ENCODE measurements around the gene TIMP2.

Gene TIMP2

DNA sequence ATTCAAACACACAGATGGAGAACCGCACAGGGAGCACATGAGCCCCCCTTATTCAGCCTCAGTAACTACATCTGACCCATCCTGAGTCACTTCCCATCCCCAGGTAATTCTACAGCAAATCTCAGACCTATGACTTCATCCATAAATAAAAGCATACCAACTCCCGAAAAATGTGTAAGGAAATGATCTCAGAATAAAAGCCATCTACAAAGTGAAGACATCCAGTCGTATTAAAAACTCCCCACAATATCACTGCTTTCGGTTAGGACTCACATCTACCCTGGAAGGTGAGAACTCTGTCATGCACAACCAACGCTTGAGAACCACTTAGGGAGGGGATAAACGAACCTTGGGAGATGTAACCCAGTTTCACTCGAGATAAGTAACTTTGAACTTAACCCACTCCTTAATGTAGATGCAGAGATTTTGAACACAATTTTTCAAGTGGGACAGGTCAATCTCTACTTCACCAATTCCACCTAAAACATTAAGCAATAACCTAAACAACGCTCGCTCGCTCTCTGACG, 85.9 kb downstream of the TIMP2 start:
- TF ChIP-seq, protein P1, sequence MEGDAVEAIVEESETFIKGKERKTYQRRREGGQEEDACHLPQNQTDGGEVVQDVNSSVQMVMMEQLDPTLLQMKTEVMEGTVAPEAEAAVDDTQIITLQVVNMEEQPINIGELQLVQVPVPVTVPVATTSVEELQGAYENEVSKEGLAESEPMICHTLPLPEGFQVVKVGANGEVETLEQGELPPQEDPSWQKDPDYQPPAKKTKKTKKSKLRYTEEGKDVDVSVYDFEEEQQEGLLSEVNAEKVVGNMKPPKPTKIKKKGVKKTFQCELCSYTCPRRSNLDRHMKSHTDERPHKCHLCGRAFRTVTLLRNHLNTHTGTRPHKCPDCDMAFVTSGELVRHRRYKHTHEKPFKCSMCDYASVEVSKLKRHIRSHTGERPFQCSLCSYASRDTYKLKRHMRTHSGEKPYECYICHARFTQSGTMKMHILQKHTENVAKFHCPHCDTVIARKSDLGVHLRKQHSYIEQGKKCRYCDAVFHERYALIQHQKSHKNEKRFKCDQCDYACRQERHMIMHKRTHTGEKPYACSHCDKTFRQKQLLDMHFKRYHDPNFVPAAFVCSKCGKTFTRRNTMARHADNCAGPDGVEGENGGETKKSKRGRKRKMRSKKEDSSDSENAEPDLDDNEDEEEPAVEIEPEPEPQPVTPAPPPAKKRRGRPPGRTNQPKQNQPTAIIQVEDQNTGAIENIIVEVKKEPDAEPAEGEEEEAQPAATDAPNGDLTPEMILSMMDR (IDR thresholded peaks at IDR 0.05; ENCODE audit: extremely low read depth, insufficient read depth, missing control alignments), result no peak
- peak; percentile 49 for DNase-seq (ENCODE audit: low spot score)
- in situ Hi-C loops (cut with MboI; ENCODE audit: low pct_unique_long_range_greater_than_20kb, low sequenced_read_pairs, unreplicated experiment), result loop anchor here (25.0 kb wide), 1 partner anchor 327 kb away; no protein-coding TSS in a partner anchor

DNA sequence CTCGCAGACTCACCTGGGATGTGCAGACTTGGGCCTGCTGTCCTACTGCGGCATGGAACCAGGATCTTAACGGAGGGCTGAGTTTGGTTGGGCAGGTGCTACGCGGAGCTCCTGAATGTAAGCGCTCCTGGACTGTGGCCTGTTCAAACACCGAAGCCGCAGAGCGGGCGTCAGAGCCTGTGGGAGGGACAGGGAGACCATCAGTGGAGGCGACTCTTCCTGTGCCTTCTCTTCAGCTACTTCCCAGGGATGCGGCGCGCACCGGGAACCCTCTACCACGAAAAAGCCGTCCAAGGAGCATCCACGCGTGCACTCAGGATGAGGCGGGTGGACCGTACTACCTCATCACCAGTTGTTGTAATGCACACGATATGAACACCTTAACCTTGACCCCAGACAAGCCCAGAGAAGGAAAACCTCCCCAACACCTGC, 86.6 kb downstream of the TIMP2 start:
- in situ Hi-C loops (cut with MboI; ENCODE audit: low pct_unique_long_range_greater_than_20kb, low sequenced_read_pairs, unreplicated experiment), result loop anchor here (25.0 kb wide), 1 partner anchor 326 kb away; no protein-coding TSS in a partner anchor

DNA sequence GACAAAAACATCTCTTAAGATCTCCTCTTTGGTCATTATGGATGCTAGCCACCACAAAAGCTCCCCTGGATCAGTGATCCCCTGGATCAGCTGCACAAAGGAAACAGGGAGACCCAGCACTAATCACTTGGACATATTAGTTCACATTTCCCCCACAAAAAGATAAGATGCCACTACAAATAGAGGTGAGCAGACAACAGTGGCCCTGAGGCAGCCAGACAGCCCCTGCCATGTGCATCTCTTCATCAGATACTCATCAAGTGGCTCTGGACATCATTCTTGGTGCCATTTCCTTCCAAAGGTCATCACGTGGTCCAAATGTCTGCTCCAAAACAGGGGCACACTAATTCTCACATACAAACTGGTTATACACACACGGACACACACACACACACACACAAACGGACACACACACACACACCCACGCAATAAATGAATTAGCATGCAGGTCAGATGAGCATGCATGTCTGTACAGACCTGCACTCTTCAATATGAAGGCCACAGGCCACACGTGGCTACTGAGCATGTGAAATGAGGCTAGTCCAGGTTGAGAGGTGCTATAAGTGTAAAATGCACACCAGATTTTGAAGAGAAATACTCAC, 88.7 kb downstream of the TIMP2 start:
- in situ Hi-C loops (cut with MboI; ENCODE audit: low pct_unique_long_range_greater_than_20kb, low sequenced_read_pairs, unreplicated experiment), result loop anchor here (25.0 kb wide), 1 partner anchor 324 kb away; no protein-coding TSS in a partner anchor
- DNase-seq (ENCODE audit: low spot score), result no peak
- TF ChIP-seq, protein P1 (IDR thresholded peaks at IDR 0.05; ENCODE audit: extremely low read depth, insufficient read depth, missing control alignments), result no peak

More for the DNA sequence above, 86.6 kb downstream of the TIMP2 start:
- TF ChIP-seq, protein P1 (IDR thresholded peaks at IDR 0.05; ENCODE audit: extremely low read depth, insufficient read depth, missing control alignments), result no peak
- no peak for DNase-seq (ENCODE audit: low spot score)

DNA sequence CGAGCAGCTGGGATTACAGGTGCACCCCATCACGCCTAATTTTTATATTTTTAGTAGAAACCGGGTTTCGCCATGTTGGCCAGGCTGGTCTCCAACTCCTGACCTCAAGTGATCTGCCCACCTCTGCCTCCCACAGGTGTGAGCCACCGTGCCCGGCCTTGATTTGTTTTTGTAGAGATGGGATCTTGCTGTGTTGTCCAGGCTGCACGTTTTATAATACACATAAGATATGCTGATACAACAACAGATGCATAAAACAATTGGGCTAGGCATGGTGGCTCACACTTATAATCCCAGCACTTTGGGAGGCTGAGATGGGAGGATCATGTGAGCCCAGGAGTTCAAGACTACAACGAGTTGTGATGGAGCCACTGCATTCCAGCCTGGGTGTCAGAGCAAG, 90.6 kb downstream of the TIMP2 start:
- TF ChIP-seq, protein P1 (IDR thresholded peaks at IDR 0.05; ENCODE audit: extremely low read depth, insufficient read depth, missing control alignments), result no peak
- no peak for DNase-seq (ENCODE audit: low spot score)
- in situ Hi-C loops (cut with MboI; ENCODE audit: low pct_unique_long_range_greater_than_20kb, low sequenced_read_pairs, unreplicated experiment), result loop anchor here (25.0 kb wide), 1 partner anchor 322 kb away; no protein-coding TSS in a partner anchor

DNA sequence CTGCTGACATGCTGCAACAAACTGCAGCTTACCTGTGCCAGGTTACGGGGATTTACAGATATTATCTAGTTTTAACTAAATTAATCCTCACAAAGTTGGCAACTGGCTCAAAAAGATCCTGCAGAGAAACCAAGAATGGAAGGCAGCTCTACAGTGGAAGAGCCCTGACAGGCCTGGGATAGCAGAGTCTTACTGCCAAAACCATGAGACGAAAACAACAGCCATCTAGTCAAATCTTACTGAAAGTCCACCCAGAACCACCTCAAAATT, 92.7 kb downstream of the TIMP2 start:
- in situ Hi-C loops (cut with MboI; ENCODE audit: low pct_unique_long_range_greater_than_20kb, low sequenced_read_pairs, unreplicated experiment), result loop anchor here (25.0 kb wide), 1 partner anchor 320 kb away; no protein-coding TSS in a partner anchor
- DNase-seq (ENCODE audit: low spot score), result no peak
- TF ChIP-seq, protein P1 (IDR thresholded peaks at IDR 0.05; ENCODE audit: extremely low read depth, insufficient read depth, missing control alignments), result no peak

DNA sequence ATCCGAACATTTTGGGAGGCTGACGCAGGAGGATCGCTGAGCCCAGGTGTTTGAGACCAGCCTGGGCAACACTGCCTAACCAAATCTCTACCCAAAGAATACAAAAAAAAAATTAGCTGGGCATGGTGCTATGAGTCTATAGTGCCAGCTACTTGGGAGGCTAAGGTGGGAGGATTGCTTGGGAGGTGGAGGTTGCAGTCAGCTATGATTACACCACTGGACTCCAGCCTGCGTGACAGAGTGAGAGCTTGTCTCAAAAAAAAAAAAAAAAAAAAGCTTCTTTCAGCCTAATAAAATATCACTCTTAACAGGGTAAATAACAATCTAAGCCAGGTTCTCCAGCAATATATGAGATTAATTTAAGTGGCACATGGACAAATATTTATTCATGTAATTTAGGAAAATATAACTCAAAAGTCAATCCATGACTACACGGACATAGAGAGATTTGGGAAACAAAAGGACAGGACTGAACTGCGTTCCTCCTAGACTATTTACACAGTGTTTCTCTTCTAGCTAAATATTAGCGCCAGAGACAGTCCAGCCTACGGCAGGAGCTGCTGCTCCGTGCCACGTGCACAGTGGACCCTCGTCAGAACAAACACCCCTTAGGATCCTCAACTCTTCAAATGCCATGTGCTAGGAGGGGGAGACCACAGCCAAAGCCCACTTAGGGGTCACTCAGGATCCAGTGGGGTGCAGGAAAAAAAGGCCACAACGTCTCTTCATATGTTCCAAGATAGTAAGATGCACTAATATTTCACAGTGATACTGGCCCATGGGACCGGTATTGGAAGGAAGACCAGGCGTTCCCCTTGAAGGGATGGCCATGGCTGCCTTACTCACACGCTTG, 93.3 kb downstream of the TIMP2 start:
- in situ Hi-C loops (cut with MboI; ENCODE audit: low pct_unique_long_range_greater_than_20kb, low sequenced_read_pairs, unreplicated experiment), result loop anchor here (25.0 kb wide), 1 partner anchor 320 kb away; no protein-coding TSS in a partner anchor
- no peak for DNase-seq (ENCODE audit: low spot score)
- TF ChIP-seq, protein P1 (IDR thresholded peaks at IDR 0.05; ENCODE audit: extremely low read depth, insufficient read depth, missing control alignments), result no peak

All from GM13977 (cell line).